NB4 (cell line): Measurements from ENCODE around the gene LRMDA.

Experiments used
- MYC ChIP-seq: IDR thresholded peaks from 2 replicates; pipeline ENCODE4 v1.6.1; 2011; ENCODE audit warnings: low read depth, low read length
- POLR2A ChIP-seq: IDR thresholded peaks from 2 replicates; pipeline ENCODE4 v1.6.1; 2011; ENCODE audit warnings: mild to moderate bottlenecking; ENCODE audit not compliant: insufficient read length; ENCODE audit errors: extremely low read depth
- TF ChIP-seq, protein P1 (sequence below): IDR thresholded peaks from one replicate; pipeline ENCODE4 v1.5.1; 2012; ENCODE audit warnings: low read depth, low read length

DNA sequence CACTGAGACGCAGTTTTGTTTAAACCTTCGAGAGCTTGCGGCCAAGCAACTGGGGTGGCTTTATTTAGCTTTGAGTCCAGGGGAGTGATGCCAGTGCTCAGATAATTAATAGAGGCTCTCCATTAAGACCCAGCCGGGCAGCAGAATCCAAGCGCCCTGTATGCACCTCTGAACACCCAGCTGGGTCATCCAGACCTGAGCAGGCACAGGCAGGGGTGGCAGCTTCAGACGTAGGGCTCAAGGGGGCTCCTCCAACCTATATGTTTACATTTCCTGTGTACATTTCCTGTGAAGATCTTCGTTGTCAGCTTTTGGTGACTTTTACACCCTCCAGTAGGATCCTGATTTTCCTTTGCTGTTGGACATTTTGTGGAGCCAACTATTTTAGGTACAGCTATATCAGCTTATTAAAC, 719.5 kb downstream of the LRMDA start:
- TF ChIP-seq, protein P1, sequence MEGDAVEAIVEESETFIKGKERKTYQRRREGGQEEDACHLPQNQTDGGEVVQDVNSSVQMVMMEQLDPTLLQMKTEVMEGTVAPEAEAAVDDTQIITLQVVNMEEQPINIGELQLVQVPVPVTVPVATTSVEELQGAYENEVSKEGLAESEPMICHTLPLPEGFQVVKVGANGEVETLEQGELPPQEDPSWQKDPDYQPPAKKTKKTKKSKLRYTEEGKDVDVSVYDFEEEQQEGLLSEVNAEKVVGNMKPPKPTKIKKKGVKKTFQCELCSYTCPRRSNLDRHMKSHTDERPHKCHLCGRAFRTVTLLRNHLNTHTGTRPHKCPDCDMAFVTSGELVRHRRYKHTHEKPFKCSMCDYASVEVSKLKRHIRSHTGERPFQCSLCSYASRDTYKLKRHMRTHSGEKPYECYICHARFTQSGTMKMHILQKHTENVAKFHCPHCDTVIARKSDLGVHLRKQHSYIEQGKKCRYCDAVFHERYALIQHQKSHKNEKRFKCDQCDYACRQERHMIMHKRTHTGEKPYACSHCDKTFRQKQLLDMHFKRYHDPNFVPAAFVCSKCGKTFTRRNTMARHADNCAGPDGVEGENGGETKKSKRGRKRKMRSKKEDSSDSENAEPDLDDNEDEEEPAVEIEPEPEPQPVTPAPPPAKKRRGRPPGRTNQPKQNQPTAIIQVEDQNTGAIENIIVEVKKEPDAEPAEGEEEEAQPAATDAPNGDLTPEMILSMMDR = no peak
- TF ChIP-seq MYC = no peak
- TF ChIP-seq POLR2A = no peak
